Measurements from ENCODE around the gene CLBA1. TPM values are rescaled to one million over a fixed set of nuclear protein-coding genes. Genes with fewer than 3 reads are reported as not detected.

The CLBA1 gene
- total and polyA plus RNA-seq, 8 donors, result 4.7 to 32.5 (median 7.2) TPM

- Histone ChIP-seq H3K4me3 (no peak overlapping the region), H3K4me1 (no peaks in the 10 kb centered on the region), H3K36me3 (peaks cover 0 to 7% (median 0%) of the 10 kb centered on the region in 3 donors), H3K27me3 (no peaks in the 10 kb centered on the region), H3K27ac (no peak overlapping the region), H3K9me3 (no peaks in the 10 kb centered on the region)
- 79 to 88% methylated on average over 4 of the region's 4 CpGs for WGBS, 2 donors
- TF ChIP-seq CTCF (IDR thresholded peaks at IDR 0.05), result no peak
- intact Hi-C loops (cut with DNase I), result no loop called here
- FAIRE-seq (no peak), DNase-seq (no peak), ATAC-seq (no peak)
Measured at GRCh38 chr14:105010106-105010505, 24.5 kb downstream of the CLBA1 start.

GRCh38 chr14:105010891-105011291, 25.3 kb downstream of the CLBA1 start:
- no peak for ATAC-seq
- TF ChIP-seq CTCF (IDR thresholded peaks at IDR 0.05), result no peak
- Histone ChIP-seq H3K9me3 (no peaks in the 10 kb centered on the region), H3K27ac (no peak overlapping the region), H3K4me3 (no peak overlapping the region), H3K27me3 (no peaks in the 10 kb centered on the region), H3K36me3 (peaks cover 0 to 7% (median 0%) of the 10 kb centered on the region in 3 donors), H3K4me1 (no peaks in the 10 kb centered on the region)
- FAIRE-seq, result no peak
- intact Hi-C loops (cut with DNase I), result no loop called here
- DNase-seq, result no peak
- 85 to 89% methylated on average over 16 to 17 of the region's 17 CpGs for WGBS, 2 donors

GRCh38 chr14:105011312-105011990, 25.9 kb downstream of the CLBA1 start:
- 87 to 88% methylated on average over 29 of the region's 29 CpGs for WGBS, 2 donors
- DNase-seq (no peak), ATAC-seq (no peak), FAIRE-seq (no peak)
- H3K27ac ChIP-seq, result no peak overlapping the region
- peaks cover 0 to 7% (median 0%) of the 10 kb centered on the region in 3 donors for H3K36me3 ChIP-seq
- intact Hi-C loops (cut with DNase I), result no loop called here
- no peaks in the 10 kb centered on the region for H3K9me3 ChIP-seq
- no peaks in the 10 kb centered on the region for H3K4me1 ChIP-seq
- H3K27me3 ChIP-seq, result no peaks in the 10 kb centered on the region
- no peak overlapping the region for H3K4me3 ChIP-seq
- TF ChIP-seq CTCF (IDR thresholded peaks at IDR 0.05), result no peak

- no peaks in the 10 kb centered on the region for H3K4me1 ChIP-seq
- no peak overlapping the region for H3K27ac ChIP-seq
- peaks cover 0 to 7% (median 0%) of the 10 kb centered on the region in 3 donors for H3K36me3 ChIP-seq
- no peak overlapping the region for H3K4me3 ChIP-seq
- WGBS, 2 donors, result 72 to 76% methylated on average over 23 of the region's 23 CpGs
- no peak for TF ChIP-seq CTCF (IDR thresholded peaks at IDR 0.05)
- no peak for FAIRE-seq
- H3K27me3 ChIP-seq, result no peaks in the 10 kb centered on the region
- no peak for DNase-seq
- intact Hi-C loops (cut with DNase I), result no loop called here
- ATAC-seq, result peak in 3 of 4 donors; percentile 55 to 71 (median 60)
- no peaks in the 10 kb centered on the region for H3K9me3 ChIP-seq
Measured at GRCh38 chr14:105012171-105012985, 26.8 kb downstream of the CLBA1 start.

Data from pancreas (tissue), 10 donors.